AG09309 (cell line): ENCODE data around the gene SLC4A3.

ENCODE experiments used
- DNase-seq: peaks from one replicate; pipeline ENCODE4 v3.0.0-alpha.2; 2010; ENCODE audit warnings: low read depth
- H3K4me3 ChIP-seq: 2 replicates; pipeline ENCODE4 v1.5.1; 2011; ENCODE audit warnings: mild to moderate bottlenecking, low read depth, low read length, moderate library complexity; ENCODE audit not compliant: control insufficient read depth
- TF ChIP-seq, protein P1 (sequence below): IDR thresholded peaks from 2 replicates; pipeline ENCODE4 v1.5.1; 2011; ENCODE audit warnings: mild to moderate bottlenecking, low read depth, low read length, inconsistent platforms; ENCODE audit not compliant: insufficient read depth, control insufficient read depth; ENCODE audit errors: missing control alignments

SLC4A3 gene

DNA sequence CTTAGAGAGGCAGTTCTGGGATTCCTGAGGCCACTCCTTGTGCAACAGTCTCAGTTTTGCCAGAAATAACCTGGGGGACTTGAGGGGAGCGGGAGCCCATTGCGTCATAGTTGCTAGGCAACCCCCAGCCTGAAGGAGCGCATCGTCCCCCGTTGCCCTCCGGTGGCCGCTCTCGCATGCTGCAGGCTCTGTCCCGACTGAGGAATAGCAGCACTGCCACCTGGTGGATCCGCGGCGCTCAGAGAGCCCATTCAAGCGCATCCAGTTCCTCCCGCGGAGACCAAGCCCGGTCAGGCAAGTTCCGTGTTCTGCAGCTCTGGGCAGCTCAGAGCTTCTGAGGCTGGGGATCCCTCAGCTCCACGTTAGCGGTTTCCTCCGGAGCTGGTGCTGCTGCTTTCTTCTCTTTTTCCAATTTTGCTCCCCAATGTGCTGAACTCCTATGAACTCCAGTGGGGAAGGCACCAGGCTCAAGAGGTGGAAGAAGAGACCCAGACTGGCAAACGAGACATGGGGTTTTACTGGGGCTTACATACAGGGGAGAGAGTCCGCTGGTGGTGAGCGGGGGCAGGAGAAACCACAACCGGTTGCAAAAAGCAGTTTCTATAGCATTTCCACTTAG is 15.1 kb downstream of the SLC4A3 start:
- H3K4me3 ChIP-seq = no peak overlapping the region
- TF ChIP-seq, protein P1, sequence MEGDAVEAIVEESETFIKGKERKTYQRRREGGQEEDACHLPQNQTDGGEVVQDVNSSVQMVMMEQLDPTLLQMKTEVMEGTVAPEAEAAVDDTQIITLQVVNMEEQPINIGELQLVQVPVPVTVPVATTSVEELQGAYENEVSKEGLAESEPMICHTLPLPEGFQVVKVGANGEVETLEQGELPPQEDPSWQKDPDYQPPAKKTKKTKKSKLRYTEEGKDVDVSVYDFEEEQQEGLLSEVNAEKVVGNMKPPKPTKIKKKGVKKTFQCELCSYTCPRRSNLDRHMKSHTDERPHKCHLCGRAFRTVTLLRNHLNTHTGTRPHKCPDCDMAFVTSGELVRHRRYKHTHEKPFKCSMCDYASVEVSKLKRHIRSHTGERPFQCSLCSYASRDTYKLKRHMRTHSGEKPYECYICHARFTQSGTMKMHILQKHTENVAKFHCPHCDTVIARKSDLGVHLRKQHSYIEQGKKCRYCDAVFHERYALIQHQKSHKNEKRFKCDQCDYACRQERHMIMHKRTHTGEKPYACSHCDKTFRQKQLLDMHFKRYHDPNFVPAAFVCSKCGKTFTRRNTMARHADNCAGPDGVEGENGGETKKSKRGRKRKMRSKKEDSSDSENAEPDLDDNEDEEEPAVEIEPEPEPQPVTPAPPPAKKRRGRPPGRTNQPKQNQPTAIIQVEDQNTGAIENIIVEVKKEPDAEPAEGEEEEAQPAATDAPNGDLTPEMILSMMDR = peak; percentile 100
- DNase-seq = peak; percentile 91

DNA sequence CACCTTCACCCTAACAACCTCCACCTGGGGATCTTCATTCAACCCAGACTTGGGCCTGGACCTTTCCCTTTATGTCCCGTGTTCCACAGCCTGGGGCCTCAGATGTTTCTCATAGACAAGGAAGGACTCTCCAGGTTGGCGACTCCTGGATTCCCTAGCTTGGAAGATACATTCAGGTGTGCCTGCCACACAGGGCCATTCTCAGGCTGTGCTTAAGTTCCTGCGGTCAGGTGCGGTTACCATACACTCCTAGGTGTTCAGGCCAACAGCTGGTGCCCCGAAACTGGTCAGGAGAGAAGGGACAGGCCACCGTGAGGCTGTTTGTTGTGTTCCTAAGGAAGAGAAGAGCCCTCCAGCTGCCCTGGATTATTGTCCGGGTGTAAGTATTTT is 15.6 kb downstream of the SLC4A3 start:
- TF ChIP-seq, protein P1 = no peak
- no peak overlapping the region for H3K4me3 ChIP-seq
- no peak for DNase-seq

DNA sequence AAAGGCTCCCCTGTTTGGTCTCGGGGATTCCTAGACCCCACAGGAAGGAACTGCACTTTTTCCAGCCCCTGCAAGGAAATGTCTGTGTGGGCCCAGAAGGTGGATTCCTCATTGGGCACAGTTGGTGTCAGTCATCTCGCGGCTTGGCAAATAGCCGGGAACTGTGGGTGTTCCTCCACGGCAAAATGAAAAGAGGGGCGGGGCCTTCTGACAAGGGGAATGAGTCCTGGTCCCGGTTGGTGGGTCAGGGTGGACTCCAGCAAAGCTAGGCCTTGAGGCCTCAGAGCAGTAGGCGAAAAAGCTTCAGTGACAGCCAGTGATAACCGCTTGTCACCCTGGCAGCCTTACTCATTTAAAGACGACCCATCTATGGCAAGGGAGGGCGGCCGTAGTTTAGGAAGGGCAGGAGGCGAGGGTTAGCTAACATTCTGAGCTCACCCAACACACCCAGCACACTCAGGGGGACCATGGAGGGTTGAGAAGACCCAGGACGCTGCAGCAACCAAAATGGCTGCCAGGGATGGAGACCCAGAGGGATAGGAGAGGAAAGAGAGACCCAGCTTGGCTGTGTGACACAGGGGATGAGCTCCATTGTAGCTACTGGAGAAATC is 16.5 kb downstream of the SLC4A3 start:
- DNase-seq = no peak
- no peak overlapping the region for H3K4me3 ChIP-seq
- TF ChIP-seq, protein P1 = no peak

DNA sequence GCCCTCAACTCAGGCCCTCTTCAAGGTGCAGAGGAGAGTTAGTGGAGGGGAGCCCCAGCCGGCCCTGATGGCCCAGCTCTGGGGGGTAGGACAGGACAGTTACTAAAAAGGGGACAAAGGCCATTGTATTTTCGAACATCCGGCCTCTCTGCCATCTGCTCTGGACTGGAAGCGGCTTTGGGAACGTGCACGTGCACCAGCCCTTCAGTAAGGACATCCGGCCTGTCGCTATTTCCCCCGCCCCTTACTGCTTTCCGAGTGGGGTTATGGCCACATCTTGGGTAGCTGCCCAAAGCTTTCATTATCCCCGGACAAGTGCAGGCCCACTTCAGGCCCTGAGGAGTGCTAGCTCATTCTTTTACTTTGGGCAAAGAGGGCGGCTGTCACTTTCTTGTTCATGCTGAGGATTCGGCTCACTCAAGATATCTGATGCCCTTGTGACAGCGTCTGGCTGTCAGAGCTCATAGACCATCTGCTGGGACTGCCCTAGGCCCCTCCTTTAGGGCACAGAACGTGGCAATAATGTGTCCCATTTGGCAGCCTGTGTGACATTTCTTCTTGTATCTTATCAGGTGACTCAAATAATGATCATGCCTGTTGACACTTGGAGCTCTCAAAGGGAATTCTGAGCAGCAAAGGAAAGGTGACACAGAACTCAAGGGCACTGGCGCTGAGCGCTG is 17.5 kb downstream of the SLC4A3 start:
- H3K4me3 ChIP-seq = no peak overlapping the region
- no peak for DNase-seq
- TF ChIP-seq, protein P1 = no peak

DNA sequence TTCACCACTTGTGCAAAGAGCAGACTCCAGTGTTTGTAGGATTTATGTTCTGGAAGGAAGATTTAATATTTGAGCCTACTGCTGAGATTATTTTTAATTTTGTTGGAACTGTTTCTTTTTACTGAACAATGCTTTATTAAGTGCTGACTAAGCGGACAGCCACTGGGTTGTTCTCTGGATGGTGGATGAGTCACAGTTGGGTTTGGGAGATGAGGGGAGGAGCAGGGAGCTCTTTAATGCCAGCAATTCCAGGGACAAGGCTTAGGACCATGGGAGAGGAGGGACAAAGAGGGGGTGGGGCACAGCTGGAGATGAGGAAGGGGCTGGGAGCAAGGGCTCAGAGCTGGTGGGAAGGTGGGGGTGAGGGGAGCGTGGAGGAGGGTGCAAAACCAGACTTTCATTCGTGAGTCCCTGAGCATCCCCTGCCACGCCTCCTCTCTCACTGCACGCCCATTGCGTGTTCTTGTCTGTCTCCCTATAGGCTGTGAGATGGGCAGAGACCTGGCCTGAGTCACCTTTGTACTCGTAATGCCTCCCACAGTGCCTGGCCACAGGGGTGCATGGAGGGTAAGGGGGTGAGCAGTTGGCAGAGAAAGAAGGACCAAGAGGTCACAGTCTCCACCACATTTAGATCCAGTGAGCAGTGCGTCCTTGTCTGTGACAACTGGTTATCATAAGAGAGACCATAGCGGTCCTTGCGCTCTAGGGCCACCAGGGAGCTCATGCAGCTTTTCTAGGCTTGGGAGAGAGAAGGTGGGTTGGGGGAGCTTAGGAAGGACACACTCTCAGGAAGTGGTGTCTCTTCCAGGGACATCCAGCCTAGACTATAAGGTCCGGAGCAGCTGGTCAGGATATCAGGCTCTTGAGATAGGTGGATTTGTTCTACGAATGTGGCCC is 18.4 kb downstream of the SLC4A3 start:
- TF ChIP-seq, protein P1 = no peak
- no peak overlapping the region for H3K4me3 ChIP-seq
- DNase-seq = peak; percentile 56

DNA sequence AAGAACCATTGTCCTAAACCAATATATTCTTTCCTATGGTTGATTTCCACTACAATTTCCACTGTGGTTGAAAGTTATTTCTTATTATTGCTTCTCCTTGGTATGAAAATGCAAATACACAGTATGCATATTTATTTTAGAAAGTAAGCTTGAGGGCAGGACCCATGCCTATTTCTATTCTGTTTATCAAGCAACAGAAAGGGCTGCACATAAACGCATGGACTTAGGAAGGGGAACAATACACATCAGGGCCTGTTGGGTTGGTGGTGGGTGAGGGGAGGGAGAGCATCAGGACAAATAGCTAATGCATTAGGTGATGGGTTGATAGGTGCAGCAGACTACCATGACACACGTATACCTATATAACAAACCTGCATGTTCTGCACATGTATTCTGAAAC is 20.7 kb downstream of the SLC4A3 start:
- TF ChIP-seq, protein P1 = no peak
- H3K4me3 ChIP-seq = no peak overlapping the region
- no peak for DNase-seq
